Measurements from ENCODE around the gene FOXRED2. TPM values are rescaled to one million over a fixed set of nuclear protein-coding genes. Genes with fewer than 3 reads are reported as not detected.
A peak's percentile ranks its signal among the peaks of the same experiment; 100 is the strongest.

FOXRED2 gene
- polyA plus RNA-seq, 1 experiment, result 2.4 TPM

DNA sequence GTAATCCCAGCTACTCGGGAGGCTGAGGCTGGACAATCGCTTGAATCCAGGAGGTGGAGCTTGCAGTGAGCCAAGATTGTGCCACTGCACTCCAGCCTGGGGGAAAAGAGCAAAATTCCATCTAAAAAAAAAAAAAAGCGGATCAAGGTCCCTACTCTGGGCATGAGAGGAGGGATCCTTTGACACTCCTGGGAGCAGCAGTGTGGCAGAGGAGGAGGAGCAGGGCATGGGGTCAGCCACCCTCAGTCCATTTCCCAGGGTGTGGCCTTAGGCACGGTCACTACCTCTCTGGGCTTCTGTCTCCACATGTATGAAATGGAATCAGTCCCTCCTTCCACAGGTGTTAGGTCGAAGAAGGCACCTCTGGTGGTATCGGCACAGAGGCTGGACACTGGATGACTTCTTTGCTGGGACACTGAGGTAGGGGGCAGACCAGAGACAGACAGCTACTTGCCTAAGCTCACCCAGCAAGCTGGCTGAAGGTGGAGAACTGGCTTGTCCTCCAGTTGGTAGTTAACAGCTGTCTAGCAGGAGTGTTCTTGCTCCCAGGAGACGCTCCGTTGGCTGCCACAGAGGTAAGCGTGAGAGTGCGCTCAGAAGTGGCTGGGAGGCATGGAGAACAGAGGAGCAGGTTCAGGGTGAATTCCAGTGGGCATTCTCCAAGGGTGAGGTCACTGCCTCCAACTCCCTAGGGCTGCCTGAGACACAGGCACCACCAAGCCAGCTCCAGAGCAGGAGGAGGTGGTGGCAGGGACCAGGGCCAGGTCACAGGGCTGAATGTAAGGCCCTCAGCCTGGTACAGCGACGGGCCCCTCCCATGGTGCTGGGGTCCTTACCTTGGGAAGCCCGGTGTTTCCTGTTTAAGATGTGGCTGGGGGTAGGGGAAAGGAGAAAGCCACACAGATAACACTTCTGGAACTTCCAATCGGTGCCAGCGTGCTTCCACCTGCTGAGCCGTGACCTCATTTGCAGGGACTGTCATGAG lies 44.9 kb downstream of the FOXRED2 start:
- H3K9me3 ChIP-seq (ENCODE audit: control insufficient read depth, insufficient read depth, low read length), result peaks cover 5% of the 10 kb centered on the region; the same call in 1 of the 2 replicates
- H3K27me3 ChIP-seq (ENCODE audit: control insufficient read depth, insufficient read depth, low read length), result no peaks in the 10 kb centered on the region
- TF ChIP-seq, protein P1, sequence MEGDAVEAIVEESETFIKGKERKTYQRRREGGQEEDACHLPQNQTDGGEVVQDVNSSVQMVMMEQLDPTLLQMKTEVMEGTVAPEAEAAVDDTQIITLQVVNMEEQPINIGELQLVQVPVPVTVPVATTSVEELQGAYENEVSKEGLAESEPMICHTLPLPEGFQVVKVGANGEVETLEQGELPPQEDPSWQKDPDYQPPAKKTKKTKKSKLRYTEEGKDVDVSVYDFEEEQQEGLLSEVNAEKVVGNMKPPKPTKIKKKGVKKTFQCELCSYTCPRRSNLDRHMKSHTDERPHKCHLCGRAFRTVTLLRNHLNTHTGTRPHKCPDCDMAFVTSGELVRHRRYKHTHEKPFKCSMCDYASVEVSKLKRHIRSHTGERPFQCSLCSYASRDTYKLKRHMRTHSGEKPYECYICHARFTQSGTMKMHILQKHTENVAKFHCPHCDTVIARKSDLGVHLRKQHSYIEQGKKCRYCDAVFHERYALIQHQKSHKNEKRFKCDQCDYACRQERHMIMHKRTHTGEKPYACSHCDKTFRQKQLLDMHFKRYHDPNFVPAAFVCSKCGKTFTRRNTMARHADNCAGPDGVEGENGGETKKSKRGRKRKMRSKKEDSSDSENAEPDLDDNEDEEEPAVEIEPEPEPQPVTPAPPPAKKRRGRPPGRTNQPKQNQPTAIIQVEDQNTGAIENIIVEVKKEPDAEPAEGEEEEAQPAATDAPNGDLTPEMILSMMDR (IDR thresholded peaks at IDR 0.05; ENCODE audit: low read depth, low read length), result no peak
- CTCF ChIA-PET, result no interaction called here
- no peak overlapping the region for H3K4me3 ChIP-seq (ENCODE audit: low read depth, low read length)
- H3K27ac ChIP-seq (ENCODE audit: low read depth, low read length), result peak overlapping the region; percentile 89
- DNase-seq (ENCODE audit: low read depth, low spot score), result peak; percentile 93
- POLR2A ChIA-PET, result interaction anchor here (0.7 to 2.1 kb wide), 11 partner anchors 9 to 106 kb away, joined by 3 to 31 read pairs (median 3); partner anchors contain the start of gene MYH9

DNA sequence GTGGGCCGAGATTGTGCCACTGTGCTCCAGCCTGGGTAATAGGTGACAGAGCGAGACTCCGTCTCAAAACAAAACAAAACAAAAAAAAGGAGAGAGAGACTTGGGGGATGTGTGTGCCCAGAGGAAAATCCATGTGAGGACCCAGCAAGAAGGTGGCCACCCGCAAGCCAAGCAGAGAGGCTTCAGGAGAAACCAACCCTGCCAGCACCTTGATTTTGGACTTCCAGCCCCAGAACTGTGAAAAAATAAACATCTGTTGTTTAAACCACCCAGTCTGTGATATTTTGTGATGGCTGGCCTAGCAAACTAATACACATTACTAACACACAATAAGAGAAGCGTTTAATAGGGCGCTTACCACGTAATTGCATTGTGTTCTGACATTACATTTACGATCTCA lies 46.6 kb downstream of the FOXRED2 start:
- no peak for DNase-seq (ENCODE audit: low read depth, low spot score)
- H3K27ac ChIP-seq (ENCODE audit: low read depth, low read length), result no peak overlapping the region
- H3K27me3 ChIP-seq (ENCODE audit: control insufficient read depth, insufficient read depth, low read length), result no peaks in the 10 kb centered on the region
- TF ChIP-seq, protein P1 (IDR thresholded peaks at IDR 0.05; ENCODE audit: low read depth, low read length), result no peak
- POLR2A ChIA-PET, result no interaction called here
- CTCF ChIA-PET, result no interaction called here
- H3K4me3 ChIP-seq (ENCODE audit: low read depth, low read length), result no peak overlapping the region
- H3K9me3 ChIP-seq (ENCODE audit: control insufficient read depth, insufficient read depth, low read length), result peaks cover 5% of the 10 kb centered on the region; the same call in 1 of the 2 replicates

DNA sequence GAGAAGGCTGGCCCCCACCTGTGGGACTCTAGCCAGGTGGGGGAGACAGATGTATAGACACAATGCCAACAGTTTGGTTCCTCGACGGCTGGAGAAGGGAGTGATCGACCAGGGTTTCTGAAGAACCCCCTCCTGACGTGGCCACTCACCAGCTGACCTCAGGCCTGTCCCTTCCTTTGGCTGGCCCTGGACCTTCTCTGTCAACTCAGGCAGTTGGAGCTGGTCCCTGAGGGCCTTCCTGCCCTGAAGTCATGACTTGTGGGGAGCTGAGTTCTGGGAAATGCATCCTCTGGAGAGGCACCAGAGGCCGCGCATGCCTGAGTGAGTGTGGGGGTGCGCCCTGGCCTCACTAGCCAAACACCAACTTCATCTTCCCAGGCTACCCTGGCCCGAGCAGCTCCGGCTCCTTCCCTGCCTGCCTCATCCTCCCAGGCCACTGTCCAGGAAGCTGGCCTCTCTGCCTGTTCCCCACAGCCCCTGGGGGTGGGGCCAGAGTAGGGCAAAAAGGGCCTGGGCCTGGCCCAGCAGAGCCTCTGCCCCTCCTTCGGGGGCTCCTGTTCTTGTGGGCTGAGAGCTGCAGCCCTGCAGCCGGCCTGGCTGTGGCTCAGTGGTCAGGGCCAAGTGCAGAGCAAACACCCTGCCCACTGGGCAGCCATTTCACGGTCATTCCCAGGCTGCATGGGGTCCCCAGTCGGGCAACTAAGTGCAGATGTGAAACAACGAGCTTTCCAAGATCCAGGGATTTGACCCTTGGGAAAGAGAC lies 49.0 kb downstream of the FOXRED2 start:
- Histone ChIP-seq H3K9me3 (ENCODE audit: control insufficient read depth, insufficient read depth, low read length) (no peaks in the 10 kb centered on the region; the same call in 1 of the 2 replicates), H3K27me3 (ENCODE audit: control insufficient read depth, insufficient read depth, low read length) (no peaks in the 10 kb centered on the region), H3K27ac (ENCODE audit: low read depth, low read length) (no peak overlapping the region), H3K4me3 (ENCODE audit: low read depth, low read length) (no peak overlapping the region)
- TF ChIP-seq, protein P1 (IDR thresholded peaks at IDR 0.05; ENCODE audit: low read depth, low read length), result no peak
- ChIA-PET POLR2A (interaction anchor here (0.6 to 1.0 kb wide), 2 partner anchors 10 to 38 kb away, joined by 3 read pairs; no protein-coding TSS in a partner anchor), CTCF (interaction anchor here (0.6 to 1.3 kb wide), 2 partner anchors 13 to 44 kb away, joined by 3 read pairs; no protein-coding TSS in a partner anchor)
- DNase-seq (ENCODE audit: low read depth, low spot score), result no peak

DNA sequence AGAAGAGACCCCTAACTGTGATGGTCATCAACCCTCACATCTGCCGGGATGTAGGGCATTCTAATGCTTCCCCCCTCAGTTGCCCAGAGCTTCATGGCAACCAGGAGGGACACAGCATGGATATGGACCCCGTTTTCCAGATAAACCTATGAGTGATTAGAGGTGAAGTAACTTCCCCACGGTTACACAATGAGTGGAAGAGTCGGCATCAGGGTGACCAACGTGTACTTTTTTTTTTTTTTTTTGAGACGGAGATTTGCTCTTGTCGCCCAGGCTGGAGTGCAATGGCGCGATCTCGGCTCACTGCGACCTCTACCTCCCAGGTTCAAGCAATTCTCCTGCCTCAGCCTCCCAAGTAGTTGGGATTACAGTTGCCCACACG lies 50.4 kb downstream of the FOXRED2 start:
- CTCF ChIA-PET, result interaction anchor here (0.7 to 1.7 kb wide), 2 partner anchors 14 to 70 kb away, joined by 4 to 5 read pairs; no protein-coding TSS in a partner anchor

More for the DNA sequence above, 50.4 kb downstream of the FOXRED2 start:
- DNase-seq (ENCODE audit: low read depth, low spot score), result no peak
- Histone ChIP-seq H3K27me3 (ENCODE audit: control insufficient read depth, insufficient read depth, low read length) (no peaks in the 10 kb centered on the region), H3K9me3 (ENCODE audit: control insufficient read depth, insufficient read depth, low read length) (no peaks in the 10 kb centered on the region; the same call in 1 of the 2 replicates), H3K27ac (ENCODE audit: low read depth, low read length) (no peak overlapping the region), H3K4me3 (ENCODE audit: low read depth, low read length) (no peak overlapping the region)
- POLR2A ChIA-PET, result interaction anchor here (0.6 to 1.6 kb wide), 2 partner anchors 11 to 80 kb away, joined by 4 to 5 read pairs; no protein-coding TSS in a partner anchor
- TF ChIP-seq, protein P1 (IDR thresholded peaks at IDR 0.05; ENCODE audit: low read depth, low read length), result no peak

All from AG04450 (cell line).